ENCODE measurements around the gene REXO1.

The REXO1 gene

GRCh38 chr19:1862424-1863327 is 14.4 kb upstream of the REXO1 start:
- in situ Hi-C loops (cut with HindIII; ENCODE audit: low sequenced_read_pairs) = no loop called here

- in situ Hi-C loops (cut with HindIII; ENCODE audit: low sequenced_read_pairs) = no loop called here
Measured at GRCh38 chr19:1862068-1862423, 13.8 kb upstream of the REXO1 start.

DNA sequence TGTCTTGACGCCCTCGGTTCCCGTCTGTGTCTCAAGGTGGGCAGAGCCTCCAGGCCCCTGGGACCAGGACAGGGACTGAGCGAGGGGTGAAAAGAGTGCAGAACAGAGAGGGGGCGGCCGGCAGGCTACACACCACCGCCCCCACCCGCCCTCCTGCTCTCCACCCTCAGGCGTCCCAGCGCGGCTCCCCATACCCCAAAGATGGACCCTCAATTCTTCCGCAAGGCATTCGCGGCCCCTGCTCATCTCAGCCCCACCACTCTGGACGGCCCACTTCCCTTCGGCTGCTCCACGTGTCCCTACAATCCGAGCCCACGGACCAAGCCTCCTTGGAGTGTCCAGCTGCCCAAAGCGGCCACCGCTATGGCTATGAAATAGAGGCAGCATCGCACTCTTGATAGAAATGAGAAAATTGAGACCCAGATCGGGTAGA is 13.3 kb upstream of the REXO1 start:
- in situ Hi-C loops (cut with HindIII; ENCODE audit: low sequenced_read_pairs) = no loop called here

GRCh38 chr19:1860821-1861598 is 12.7 kb upstream of the REXO1 start:
- in situ Hi-C loops (cut with HindIII; ENCODE audit: low sequenced_read_pairs) = no loop called here

- in situ Hi-C loops (cut with HindIII; ENCODE audit: low sequenced_read_pairs) = no loop called here
Measured at GRCh38 chr19:1860042-1860775, 11.9 kb upstream of the REXO1 start.

DNA sequence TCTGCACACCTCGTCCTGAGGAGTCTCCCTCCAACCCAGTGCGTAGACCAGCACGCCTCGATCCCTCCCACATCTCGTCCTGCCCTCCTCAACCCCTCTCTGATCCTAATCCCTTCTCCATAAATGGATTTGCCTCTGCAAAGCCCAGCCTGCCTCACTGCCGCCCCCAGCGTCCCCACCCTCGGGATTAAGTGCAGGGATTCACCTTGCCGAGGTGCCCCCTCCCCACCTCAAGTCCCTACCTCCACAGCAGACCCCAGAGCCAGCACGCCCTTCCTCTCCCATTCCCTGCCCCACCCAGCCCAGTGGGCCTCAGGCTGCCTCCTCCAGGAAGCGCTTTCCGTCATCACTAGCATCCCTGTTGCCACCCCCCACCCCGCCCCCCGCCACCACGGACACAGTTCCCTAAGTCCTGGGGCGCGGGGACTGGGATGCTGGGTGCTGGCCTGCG is 11.1 kb upstream of the REXO1 start:
- in situ Hi-C loops (cut with HindIII; ENCODE audit: low sequenced_read_pairs) = no loop called here

DNA sequence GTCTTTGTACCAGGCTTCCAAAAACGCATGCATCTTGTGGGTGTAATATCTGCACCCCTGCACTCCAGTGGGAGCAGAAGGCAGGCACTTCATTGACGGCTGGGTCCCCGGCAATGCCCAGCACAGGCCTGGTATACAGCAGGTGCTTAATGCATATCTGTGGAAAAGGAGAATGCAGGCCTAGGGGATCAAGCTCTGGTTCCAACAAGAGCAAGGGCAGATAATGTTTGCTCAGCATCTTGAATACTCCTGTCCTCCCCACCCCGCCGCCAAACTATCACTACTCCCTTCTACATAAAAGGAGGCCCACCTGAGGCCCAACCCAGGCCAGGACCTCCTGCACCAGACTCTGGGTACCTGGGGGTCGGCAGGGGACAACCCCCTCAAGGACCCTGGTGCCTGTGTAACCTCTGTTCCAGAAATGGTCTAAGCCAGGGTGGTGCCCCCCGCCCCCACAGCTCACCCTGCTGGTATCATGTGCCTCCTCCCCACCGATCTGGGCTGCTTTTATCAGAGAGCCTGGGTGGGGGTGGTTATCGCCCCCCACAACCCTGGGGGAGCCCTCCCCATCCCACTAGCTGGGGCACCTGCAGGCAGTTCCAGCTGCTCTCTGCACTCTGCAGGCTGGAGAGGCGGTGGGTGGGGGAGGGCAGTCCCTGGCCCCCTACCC is 10.3 kb upstream of the REXO1 start:
- in situ Hi-C loops (cut with HindIII; ENCODE audit: low sequenced_read_pairs) = no loop called here

- in situ Hi-C loops (cut with HindIII; ENCODE audit: low sequenced_read_pairs) = no loop called here
Measured at GRCh38 chr19:1857648-1858326, 9.5 kb upstream of the REXO1 start.

DNA sequence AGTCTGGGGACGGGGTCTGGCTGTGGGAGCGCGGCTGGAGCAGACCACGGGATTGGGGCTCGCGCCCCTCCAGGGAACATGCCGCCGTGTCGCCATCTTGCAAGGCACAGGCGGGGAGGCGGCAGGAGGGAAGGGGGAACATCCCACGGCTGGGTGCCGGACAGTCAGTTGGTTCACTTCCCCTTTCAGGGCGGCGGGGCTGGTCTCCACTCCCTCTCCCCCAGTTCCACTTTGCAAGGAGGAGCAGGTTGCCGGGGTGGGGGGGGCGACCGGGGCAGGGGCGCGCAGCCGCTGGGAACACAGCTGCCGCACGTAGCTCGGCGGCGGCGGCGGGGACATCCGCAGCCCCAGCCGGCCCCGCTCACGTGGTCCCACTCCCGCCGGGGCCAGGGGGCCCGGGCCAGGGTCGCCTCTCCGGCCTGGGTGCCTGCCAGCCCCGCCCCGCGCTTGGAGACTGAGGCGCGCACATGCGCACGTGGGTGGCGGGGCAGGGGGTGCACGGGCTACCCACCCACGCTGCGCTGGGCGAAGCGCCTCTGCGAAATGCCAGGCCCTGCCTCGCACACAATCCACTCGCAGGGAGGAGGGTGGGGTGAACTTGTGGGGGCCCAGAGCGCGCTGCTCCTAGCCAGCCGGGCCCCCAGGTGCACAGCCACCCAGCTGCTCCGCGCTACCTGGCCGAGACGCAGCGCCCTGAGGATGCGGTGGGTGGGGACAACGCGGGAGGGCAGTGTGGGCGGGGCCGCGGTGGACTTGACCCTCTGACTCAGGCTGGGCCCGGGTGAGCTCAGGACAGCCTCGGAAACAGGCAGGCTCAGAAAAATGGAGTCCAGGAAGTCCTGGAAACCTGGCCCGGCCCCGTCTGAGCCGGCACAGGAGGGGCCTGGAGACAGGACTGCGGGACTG is 8.7 kb upstream of the REXO1 start:
- in situ Hi-C loops (cut with HindIII; ENCODE audit: low sequenced_read_pairs) = no loop called here

- in situ Hi-C loops (cut with HindIII; ENCODE audit: low sequenced_read_pairs) = no loop called here
Measured at GRCh38 chr19:1856345-1856697, 8.0 kb upstream of the REXO1 start.

- in situ Hi-C loops (cut with HindIII; ENCODE audit: low sequenced_read_pairs) = no loop called here
Measured at GRCh38 chr19:1855828-1856255, 7.6 kb upstream of the REXO1 start.

- in situ Hi-C loops (cut with HindIII; ENCODE audit: low sequenced_read_pairs) = no loop called here
Measured at GRCh38 chr19:1855040-1855827, 7.0 kb upstream of the REXO1 start.

- in situ Hi-C loops (cut with HindIII; ENCODE audit: low sequenced_read_pairs) = no loop called here
Measured at GRCh38 chr19:1854542-1855039, 6.3 kb upstream of the REXO1 start.

DNA sequence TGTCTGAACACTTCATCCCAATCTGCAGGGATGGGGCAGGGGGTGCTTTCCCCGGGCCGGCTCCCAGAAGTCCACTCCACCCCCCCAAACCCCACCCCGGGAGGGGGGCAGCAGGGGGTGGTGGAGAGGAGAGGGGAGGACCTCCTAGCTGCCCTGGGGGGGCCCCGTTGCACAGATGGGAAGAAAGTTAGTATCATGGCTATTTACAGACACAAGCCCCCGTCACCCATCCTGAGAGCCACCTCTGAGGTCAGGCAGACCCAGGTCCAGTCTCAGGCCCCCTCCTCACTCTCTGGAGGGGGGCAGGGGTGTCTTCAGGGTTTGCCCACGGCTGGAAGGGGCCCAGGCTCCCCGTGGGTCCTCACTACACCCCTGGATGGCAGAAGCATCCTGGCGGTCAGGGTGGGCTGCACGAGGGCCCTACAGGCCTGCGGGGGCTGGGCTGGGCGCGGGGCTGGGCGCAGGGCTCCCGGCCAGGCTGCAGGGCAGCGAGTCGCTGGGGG is 5.8 kb upstream of the REXO1 start:
- in situ Hi-C loops (cut with HindIII; ENCODE audit: low sequenced_read_pairs) = no loop called here

GRCh38 chr19:1853295-1854038 is 5.2 kb upstream of the REXO1 start:
- in situ Hi-C loops (cut with HindIII; ENCODE audit: low sequenced_read_pairs) = no loop called here

GRCh38 chr19:1852581-1853128 is 4.4 kb upstream of the REXO1 start:
- in situ Hi-C loops (cut with HindIII; ENCODE audit: low sequenced_read_pairs) = no loop called here

Measured in DLD1 (cell line).